Ovary (tissue), 9 donors: ENCODE measurements around the gene STK38L. TPM values are rescaled to one million over a fixed set of nuclear protein-coding genes. Genes with fewer than 3 reads are reported as not detected.

ENCODE experiments used
- DNase-seq, 5 donors: peaks; one replicate each; pipeline ENCODE4 v3.0.0-alpha.2; 2019 to 2020
- H3K27ac ChIP-seq, 2 donors: fragments of 200-600 bp; one replicate each; pipeline versions ENCODE4 v1.5.1 to v1.8.0; 2019 to 2022
- H3K27me3 ChIP-seq: fragments of 200-600 bp; one replicate; pipeline ENCODE4 v1.8.0; 2022
- H3K36me3 ChIP-seq: fragments of 200-600 bp; sonication (generic); one replicate; pipeline ENCODE4 v1.5.1; 2019
- H3K4me1 ChIP-seq: one replicate; pipeline ENCODE4 v1.8.1; 2013; ENCODE audit warnings: mild to moderate bottlenecking, moderate library complexity; ENCODE audit not compliant: insufficient read depth
- H3K4me3 ChIP-seq: fragments of 200-600 bp; sonication (generic); one replicate; pipeline ENCODE4 v1.5.1; 2017
- H3K9me3 ChIP-seq, 2 donors: fragments of 200-600 bp in 1 of 2; sonication (generic) in 1 of 2; one replicate each; pipeline versions ENCODE4 v1.5.1 to v1.8.1; 2013 to 2019; ENCODE audit warnings: mild to moderate bottlenecking in 1 of 2, moderate library complexity in 1 of 2
- CTCF ChIP-seq, 3 donors: fragments of 450-650 bp in 2 of 3; fragments of 200-600 bp in 1 of 3; IDR thresholded peaks; one replicate each; pipeline versions ENCODE4 v1.5.1 to v1.8.0; 2016 to 2022; ENCODE audit warnings: antibody characterized with exemption in 3 of 3, mild to moderate bottlenecking in 1 of 3
- EP300 ChIP-seq: sonication (generic); formaldehyde crosslinking; IDR thresholded peaks from one replicate; pipeline ENCODE4 v1.6.1; 2017; ENCODE audit warnings: antibody characterized with exemption
- POLR2A ChIP-seq: fragments of 450-650 bp; IDR thresholded peaks from one replicate; pipeline ENCODE4 v1.6.1; 2017; ENCODE audit warnings: antibody characterized with exemption, mild to moderate bottlenecking, moderate library complexity
- WGBS, 3 donors: extraction: QIAGEN DNeasy Blood & Tissue Kit in 1 of 3; methylation state at CpG; one replicate each; pipeline versions ENCODE4 v1.1.5 to v1.1.7; 2013 to 2017; 5-methylcytosine and 5-hydroxymethylcytosine counted together
- intact Hi-C, 4 donors: fragments of 100-400 bp; cut with DNase I; formaldehyde crosslinking; loops; one replicate each; pipeline versions ENCODE4 v1.11.0 to v1.15.1; 2022 to 2023
- polyA plus RNA-seq, 2 donors: library from polyadenylated mRNA; stranded (reverse); fragments of 200-250 nt in 1 of 2; fragments of 350-450 nt in 1 of 2; fragmentation: Illumina TruSeq in 1 of 2; extraction: RNeasy Lipid Tissue Mini Kit (QIAGEN cat#74804) in 1 of 2; gene quantifications; one replicate each; pipeline ENCODE4 v1.2.3, GENCODE V29; 2013 to 2014
- total RNA-seq, 7 donors: library from RNA; depleted of rRNA in 2 of 7; stranded (reverse); fragments of >200 nt in 2 of 7; fragmentation: NEBNext Ultra II Directional in 3 of 7; extraction: Animal tissue kit (Norgen Biotek cat#: 25700) in 3 of 7; gene quantifications; one replicate each; pipeline versions ENCODE4 v1.1.0 to v1.2.4, GENCODE V29; 2016 to 2023
- donor health status: DM: no; HTN: no; CAD: no; lungs with moderate emphysema.
- donor health status: DM: no; HTN: no; CAD: no.
- donor health status: Bipolar disorder and iron deficiency.
- donor health status: DM: yes; HTN: yes; CAD: no.
- donor health status: DM: no; HTN: no; CAD: no.
- donor health status: DM: yes; HTN: yes; CAD: no.

Gene STK38L
- total and polyA plus RNA-seq, 9 donors: 7.4 to 24.7 (median 16.8) TPM

- 90 to 96% (median 95%) methylated on average over 2 of the region's 2 CpGs for WGBS, 3 donors
- Histone ChIP-seq H3K27me3 (no peaks in the 10 kb centered on the region), H3K9me3 (no peaks in the 10 kb centered on the region), H3K4me3 (no peak overlapping the region), H3K27ac (no peak overlapping the region), H3K36me3 (no peaks in the 10 kb centered on the region), H3K4me1 (peaks cover 1% of the 10 kb centered on the region)
- no peak for DNase-seq
- intact Hi-C loops: no loop called here
- TF ChIP-seq EP300 (no peak), CTCF (IDR thresholded peaks at IDR 0.05) (no peak)
Observed at GRCh38 chr12:27253347-27253746, 9.3 kb downstream of the STK38L start.

GRCh38 chr12:27255806-27256205 is 11.7 kb downstream of the STK38L start:
- 93 to 96% (median 96%) methylated on average over 3 of the region's 3 CpGs for WGBS, 3 donors
- Histone ChIP-seq H3K9me3 (no peaks in the 10 kb centered on the region), H3K4me1 (peaks cover 1% of the 10 kb centered on the region), H3K27ac (no peak overlapping the region), H3K4me3 (no peak overlapping the region), H3K36me3 (no peaks in the 10 kb centered on the region), H3K27me3 (no peaks in the 10 kb centered on the region)
- no peak for DNase-seq
- intact Hi-C loops: no loop called here
- TF ChIP-seq POLR2A (no peak), CTCF (IDR thresholded peaks at IDR 0.05) (no peak), EP300 (no peak)

GRCh38 chr12:27257104-27257843 is 13.2 kb downstream of the STK38L start:
- DNase-seq: no peak
- WGBS, 3 donors: 80 to 88% (median 86%) methylated on average over 2 of the region's 2 CpGs
- intact Hi-C loops: no loop called here
- no peaks in the 10 kb centered on the region for H3K27me3 ChIP-seq
- TF ChIP-seq POLR2A (no peak), EP300 (no peak), CTCF (IDR thresholded peaks at IDR 0.05) (no peak)
- no peaks in the 10 kb centered on the region for H3K9me3 ChIP-seq
- peaks cover 1% of the 10 kb centered on the region for H3K4me1 ChIP-seq
- no peak overlapping the region for H3K27ac ChIP-seq
- H3K4me3 ChIP-seq: no peak overlapping the region
- H3K36me3 ChIP-seq: no peaks in the 10 kb centered on the region

GRCh38 chr12:27260746-27261145 is 16.7 kb downstream of the STK38L start:
- Histone ChIP-seq H3K4me3 (no peak overlapping the region), H3K36me3 (no peaks in the 10 kb centered on the region), H3K27me3 (no peaks in the 10 kb centered on the region), H3K4me1 (no peaks in the 10 kb centered on the region), H3K27ac (no peak overlapping the region), H3K9me3 (no peaks in the 10 kb centered on the region)
- intact Hi-C loops: no loop called here
- no peak for DNase-seq
- 49 to 55% (median 51%) methylated on average over 4 of the region's 4 CpGs for WGBS, 3 donors
- TF ChIP-seq CTCF (IDR thresholded peaks at IDR 0.05): no peak
- TF ChIP-seq POLR2A: no peak
- TF ChIP-seq EP300: no peak
